Endothelial cell of umbilical vein (primary cell): ENCODE results near the gene PLEKHH1. TPM values are rescaled to one million over a fixed set of nuclear protein-coding genes. Genes with fewer than 3 reads are reported as not detected.

Experiments used
- BruUV-seq: library from RNA; stranded (reverse); fragments of 400-500 nt; replicated peaks from 2 replicates; lab custom pipeline; 2021; lab: Mats Ljungman, UMichigan
- CTCF ChIA-PET: fragments of 300-600, 350-600 bp; sonication (Branson Sonifier 250); formaldehyde crosslinking; loops from one replicate; lab custom pipeline; 2021; ENCODE audit warnings: antibody characterized with exemption, inconsistent platforms; lab: Charles Lee
- POLR2A ChIA-PET: fragments of 300-600, 350-600 bp; sonication (Branson Sonifier 250); formaldehyde crosslinking; loops from one replicate; lab custom pipeline; 2021; ENCODE audit warnings: antibody characterized with exemption, inconsistent platforms; lab: Charles Lee
- DNase-seq: peaks from one replicate; pipeline ENCODE4 v3.0.0-alpha.2; 2011; ENCODE audit warnings: low read depth, low spot score
- FAIRE-seq: peaks from 2 replicates; lab custom pipeline; 2011; peaks lifted over from hg19 to GRCh38; lab: Jason Lieb, UNC
- H2AFZ ChIP-seq: 2 replicates; pipeline ENCODE4 v1.6.0; 2012; ENCODE audit warnings: low read depth, low read length, control low read depth, inconsistent platforms
- H3K27ac ChIP-seq: 2 replicates; pipeline ENCODE4 v1.5.1; 2011; ENCODE audit warnings: low read depth, mild to moderate bottlenecking, control low read depth, low read length, moderate library complexity; ENCODE audit not compliant: insufficient read depth
- H3K27me3 ChIP-seq, 2 experiments: 2 replicates each; pipeline versions ENCODE4 v1.6.0 to v1.6.1; 2011; ENCODE audit warnings: low read length in 2 of 2, mixed read lengths in 1 of 2; ENCODE audit not compliant: control insufficient read depth in 2 of 2, insufficient read depth in 2 of 2
- H3K36me3 ChIP-seq, 2 experiments: 2 replicates in 1 of 2; 3 replicates in 1 of 2; pipeline ENCODE4 v1.5.1; 2011; ENCODE audit warnings: low read length in 2 of 2, mild to moderate bottlenecking in 1 of 2, moderate library complexity in 1 of 2; ENCODE audit not compliant: control insufficient read depth in 2 of 2, insufficient read depth in 2 of 2; ENCODE audit errors: extremely low read depth in 1 of 2
- H3K4me1 ChIP-seq: 3 replicates; pipeline ENCODE4 v1.5.1; 2011; ENCODE audit warnings: mild to moderate bottlenecking, low read length; ENCODE audit not compliant: control insufficient read depth, insufficient read depth; ENCODE audit errors: extremely low read depth
- H3K4me2 ChIP-seq: 2 replicates; pipeline ENCODE4 v1.6.1; 2011; ENCODE audit warnings: low read length, control low read depth, mixed read lengths; ENCODE audit not compliant: insufficient read depth
- H3K4me3 ChIP-seq, 3 experiments: fragments of 200-600 bp in 1 of 3; sonication (generic), shearing (Covaris generic) in 1 of 3; replicated peaks in 1 of 3; 2 replicates each; pipeline ENCODE4 v1.5.1; 2011 to 2016; ENCODE audit warnings: control low read depth in 3 of 3, low read length in 3 of 3, mild to moderate bottlenecking in 2 of 3, inconsistent platforms in 1 of 3, low read depth in 1 of 3, moderate library complexity in 1 of 3; ENCODE audit not compliant: insufficient read depth in 1 of 3
- H3K79me2 ChIP-seq: 2 replicates; pipeline ENCODE4 v1.6.0; 2012; ENCODE audit warnings: low read length, inconsistent platforms; ENCODE audit not compliant: control insufficient read depth, insufficient read depth
- H3K9ac ChIP-seq: replicated peaks from 2 replicates; pipeline ENCODE3; 2011; ENCODE audit warnings: low read length, control low read depth; ENCODE audit not compliant: insufficient read depth; ENCODE audit errors: extremely low read depth
- H3K9me1 ChIP-seq: replicated peaks from 3 replicates; pipeline ENCODE4 v1.6.0; 2011; ENCODE audit warnings: mild to moderate bottlenecking, low read length; ENCODE audit not compliant: control insufficient read depth, insufficient read depth; ENCODE audit errors: extremely low read depth
- H3K9me3 ChIP-seq: replicated peaks from 2 replicates; pipeline ENCODE4 v1.5.1; 2012; ENCODE audit warnings: low read length, inconsistent platforms; ENCODE audit not compliant: control insufficient read depth, insufficient read depth
- H4K20me1 ChIP-seq: replicated peaks from 2 replicates; pipeline ENCODE3; 2011; ENCODE audit warnings: mild to moderate bottlenecking, low read length; ENCODE audit not compliant: control insufficient read depth, insufficient read depth; ENCODE audit errors: extremely low read depth
- EZH2 ChIP-seq: IDR thresholded peaks from 2 replicates; pipeline ENCODE4 v1.6.1; 2012; ENCODE audit warnings: borderline replicate concordance, low read depth, mild to moderate bottlenecking, moderate library complexity, low read length, inconsistent platforms; ENCODE audit not compliant: severe bottlenecking
- FOS ChIP-seq: IDR thresholded peaks from 2 replicates; pipeline ENCODE4 v1.6.1; 2011; ENCODE audit warnings: mild to moderate bottlenecking, low read length, moderate library complexity, borderline replicate concordance; ENCODE audit not compliant: insufficient read depth
- GATA2 ChIP-seq: IDR thresholded peaks from 2 replicates; pipeline ENCODE4 v1.7.0; 2011; ENCODE audit warnings: low read depth, mild to moderate bottlenecking, moderate library complexity, mixed read lengths, low read length; ENCODE audit not compliant: insufficient read length, insufficient read depth
- JUN ChIP-seq: IDR thresholded peaks from 2 replicates; pipeline ENCODE4 v1.6.1; 2011; ENCODE audit warnings: borderline replicate concordance, low read depth; ENCODE audit not compliant: insufficient read length, insufficient read depth
- MYC ChIP-seq: IDR thresholded peaks from one replicate; pipeline ENCODE4 v1.6.1; 2011; ENCODE audit warnings: mild to moderate bottlenecking, low read depth, low read length
- POLR2A ChIP-seq: IDR thresholded peaks from 2 replicates; pipeline ENCODE4 v1.6.1; 2012; ENCODE audit warnings: low read depth, mild to moderate bottlenecking, control low read depth, low read length
- POLR2AphosphoS5 ChIP-seq: IDR thresholded peaks from 2 replicates; pipeline ENCODE4 v1.6.1; 2012; ENCODE audit warnings: low read depth, mild to moderate bottlenecking, control low read depth, low read length, moderate library complexity; ENCODE audit not compliant: insufficient read depth
- dilution Hi-C: fragments of 300-500 bp; cut with MboI; formaldehyde crosslinking; loops from one replicate; pipeline ENCODE4 v1.15.0; 2019; ENCODE audit warnings: low sequenced_read_pairs; ENCODE audit not compliant: extremely low pct_ligation_motif_present
- intact Hi-C: fragments of 100-400 bp; cut with micrococcal nuclease; formaldehyde crosslinking; loops from one replicate; pipeline ENCODE4 v1.10.0; 2022
- polyA plus RNA-seq, 4 experiments: library from polyadenylated mRNA; depleted of rRNA in 3 of 4; stranded (reverse) in 3 of 4; unstranded in 1 of 4; fragments of >200 nt; gene quantifications; 2 replicates each; pipeline versions ENCODE4 v1.2.1 to v1.2.3, GENCODE V29; 2011 to 2012; ENCODE audit warnings: missing spikeins in 1 of 4
- total RNA-seq: library from RNA; stranded (reverse); gene quantifications from 2 replicates; pipeline ENCODE4 v1.2.3, GENCODE V29; 2021
- TF ChIP-seq, protein P1 (sequence below): IDR thresholded peaks from 2 replicates; pipeline ENCODE4 v1.6.1; 2011; ENCODE audit not compliant: insufficient read depth, insufficient read length
- TF ChIP-seq, protein P2 (sequence below), 2 donors: IDR thresholded peaks; 1 replicate in 1 of 2; 2 replicates in 1 of 2; pipeline ENCODE4 v1.5.1; 2011; ENCODE audit warnings: low read length in 2 of 2, mild to moderate bottlenecking in 2 of 2, moderate library complexity in 2 of 2, control low read depth in 1 of 2, inconsistent platforms in 1 of 2, low read depth in 1 of 2; ENCODE audit not compliant: insufficient read depth in 1 of 2; ENCODE audit errors: extremely low read depth in 1 of 2

PLEKHH1 gene
- total and polyA plus RNA-seq, 2 donors (not counting 3 experiments of a cell fraction or from before 2014, with no cell fraction given) = 0.17 to 0.71 TPM

DNA sequence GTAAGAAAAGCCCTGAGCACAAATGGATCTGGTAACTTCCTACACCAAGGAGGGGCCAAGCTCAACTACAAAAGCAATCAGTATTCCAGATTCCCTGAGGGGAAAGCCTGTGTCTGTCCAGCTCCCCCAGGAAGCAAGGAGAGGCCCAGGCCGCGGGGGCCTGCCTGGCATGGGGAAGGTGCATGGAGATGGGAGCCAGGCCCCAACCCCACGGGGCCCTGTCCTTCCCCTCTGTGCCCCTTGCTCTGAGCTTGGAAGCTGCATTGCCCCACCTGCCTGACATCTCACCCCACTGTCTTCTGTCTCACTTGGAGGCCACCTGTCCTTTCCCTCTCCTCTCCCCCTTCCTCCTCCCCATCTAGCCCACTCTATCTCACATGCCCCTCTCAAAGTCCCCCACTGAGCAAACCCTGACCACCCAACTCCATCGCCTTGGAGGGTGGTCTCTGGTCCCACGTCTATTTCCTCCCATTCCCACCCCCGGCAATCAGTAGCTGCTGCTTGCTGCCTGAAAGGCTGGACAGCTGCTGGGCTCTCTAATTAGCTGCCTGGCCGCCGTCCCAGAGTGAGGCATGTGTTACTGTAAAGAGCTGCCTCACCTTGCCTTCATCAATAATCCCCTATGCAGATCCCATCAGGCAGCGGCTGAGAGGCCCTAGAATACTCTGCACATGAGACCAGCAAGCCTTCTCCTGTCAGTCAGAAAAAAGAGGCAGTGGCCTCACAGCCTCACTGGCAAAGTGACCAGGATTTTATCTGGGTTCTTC is 41.2 kb upstream of the PLEKHH1 start:
- Histone ChIP-seq H3K9me1 (no peaks in the 10 kb centered on the region), H3K4me3 (no peak overlapping the region), H3K9me3 (peaks cover 3% of the 10 kb centered on the region), H3K27me3 (peaks cover 0 to 2% of the 10 kb centered on the region in 2 experiments), H3K36me3 (no peaks in the 10 kb centered on the region), H3K27ac (no peak overlapping the region), H3K9ac (no peak overlapping the region), H3K79me2 (no peaks in the 10 kb centered on the region), H2AFZ (no peak overlapping the region), H3K4me2 (no peak overlapping the region), H3K4me1 (no peaks in the 10 kb centered on the region), H4K20me1 (no peaks in the 10 kb centered on the region)
- POLR2A ChIA-PET = no interaction called here
- no peak for TF ChIP-seq FOS
- TF ChIP-seq, protein P1, sequence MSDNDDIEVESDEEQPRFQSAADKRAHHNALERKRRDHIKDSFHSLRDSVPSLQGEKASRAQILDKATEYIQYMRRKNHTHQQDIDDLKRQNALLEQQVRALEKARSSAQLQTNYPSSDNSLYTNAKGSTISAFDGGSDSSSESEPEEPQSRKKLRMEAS = no peak
- TF ChIP-seq JUN = no peak
- no peak for TF ChIP-seq EZH2
- TF ChIP-seq, protein P2, sequence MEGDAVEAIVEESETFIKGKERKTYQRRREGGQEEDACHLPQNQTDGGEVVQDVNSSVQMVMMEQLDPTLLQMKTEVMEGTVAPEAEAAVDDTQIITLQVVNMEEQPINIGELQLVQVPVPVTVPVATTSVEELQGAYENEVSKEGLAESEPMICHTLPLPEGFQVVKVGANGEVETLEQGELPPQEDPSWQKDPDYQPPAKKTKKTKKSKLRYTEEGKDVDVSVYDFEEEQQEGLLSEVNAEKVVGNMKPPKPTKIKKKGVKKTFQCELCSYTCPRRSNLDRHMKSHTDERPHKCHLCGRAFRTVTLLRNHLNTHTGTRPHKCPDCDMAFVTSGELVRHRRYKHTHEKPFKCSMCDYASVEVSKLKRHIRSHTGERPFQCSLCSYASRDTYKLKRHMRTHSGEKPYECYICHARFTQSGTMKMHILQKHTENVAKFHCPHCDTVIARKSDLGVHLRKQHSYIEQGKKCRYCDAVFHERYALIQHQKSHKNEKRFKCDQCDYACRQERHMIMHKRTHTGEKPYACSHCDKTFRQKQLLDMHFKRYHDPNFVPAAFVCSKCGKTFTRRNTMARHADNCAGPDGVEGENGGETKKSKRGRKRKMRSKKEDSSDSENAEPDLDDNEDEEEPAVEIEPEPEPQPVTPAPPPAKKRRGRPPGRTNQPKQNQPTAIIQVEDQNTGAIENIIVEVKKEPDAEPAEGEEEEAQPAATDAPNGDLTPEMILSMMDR (IDR thresholded peaks at IDR 0.05; ENCODE audit: extremely low read depth in 1 of 2, insufficient read depth in 1 of 2, low read depth in 1 of 2, low read length in 2 of 2) = no peak
- TF ChIP-seq GATA2 = no peak
- no peak for TF ChIP-seq MYC
- TF ChIP-seq POLR2A = no peak
- no peak for TF ChIP-seq POLR2AphosphoS5
- DNase-seq (no peak), FAIRE-seq (no peak)
- intact Hi-C loops = no loop called here
- dilution Hi-C loops = no loop called here
- CTCF ChIA-PET = no interaction called here
- BruUV-seq = no TSS peak
